Choroid plexus epithelial cell (primary cell): ENCODE results near the gene NTRK1.
"Not testable (repeated sequence)": the region's sequence is repeated elsewhere in the genome, so short reads cannot be mapped to it uniquely, and the experiment has no call there.

Experiments
- DNase-seq: peaks from one replicate; pipeline ENCODE4 v3.0.0-alpha.2; 2010; ENCODE audit warnings: low read depth
- H3K4me3 ChIP-seq: 2 replicates; pipeline ENCODE4 v1.5.1; 2011; ENCODE audit warnings: low read depth, mild to moderate bottlenecking, control low read depth, low read length, moderate library complexity
- CTCF ChIP-seq: conservative IDR thresholded peaks from 2 replicates; pipeline ENCODE4 v1.5.1; 2011; ENCODE audit warnings: low read depth, mild to moderate bottlenecking, control low read depth, inconsistent platforms, low read length, moderate library complexity

NTRK1 gene

DNA sequence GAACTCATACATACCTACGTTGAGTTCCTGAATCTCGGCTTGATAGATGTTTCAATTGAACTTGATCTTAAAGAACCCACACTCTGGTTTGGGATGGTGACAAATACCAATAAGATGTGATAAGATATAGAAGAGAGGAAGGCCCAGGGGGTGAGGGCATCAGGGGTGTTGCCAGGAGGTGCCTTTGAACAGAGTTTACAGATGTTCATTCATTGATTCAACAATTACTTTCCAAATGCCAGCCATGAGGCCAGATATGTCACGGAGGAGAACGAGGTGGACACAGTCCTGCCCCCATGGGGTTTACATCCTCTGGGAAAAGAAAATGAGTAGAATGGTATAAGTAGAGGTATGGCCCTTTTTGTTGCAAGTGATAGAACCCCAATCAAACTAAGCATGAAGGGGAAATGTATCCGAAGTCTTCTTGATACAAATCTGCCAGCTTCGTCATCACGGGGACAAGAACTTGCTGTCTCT is 60.4 kb downstream of the NTRK1 start:
- TF ChIP-seq CTCF: no peak
- DNase-seq: no peak
- no peak overlapping the region for H3K4me3 ChIP-seq

DNA sequence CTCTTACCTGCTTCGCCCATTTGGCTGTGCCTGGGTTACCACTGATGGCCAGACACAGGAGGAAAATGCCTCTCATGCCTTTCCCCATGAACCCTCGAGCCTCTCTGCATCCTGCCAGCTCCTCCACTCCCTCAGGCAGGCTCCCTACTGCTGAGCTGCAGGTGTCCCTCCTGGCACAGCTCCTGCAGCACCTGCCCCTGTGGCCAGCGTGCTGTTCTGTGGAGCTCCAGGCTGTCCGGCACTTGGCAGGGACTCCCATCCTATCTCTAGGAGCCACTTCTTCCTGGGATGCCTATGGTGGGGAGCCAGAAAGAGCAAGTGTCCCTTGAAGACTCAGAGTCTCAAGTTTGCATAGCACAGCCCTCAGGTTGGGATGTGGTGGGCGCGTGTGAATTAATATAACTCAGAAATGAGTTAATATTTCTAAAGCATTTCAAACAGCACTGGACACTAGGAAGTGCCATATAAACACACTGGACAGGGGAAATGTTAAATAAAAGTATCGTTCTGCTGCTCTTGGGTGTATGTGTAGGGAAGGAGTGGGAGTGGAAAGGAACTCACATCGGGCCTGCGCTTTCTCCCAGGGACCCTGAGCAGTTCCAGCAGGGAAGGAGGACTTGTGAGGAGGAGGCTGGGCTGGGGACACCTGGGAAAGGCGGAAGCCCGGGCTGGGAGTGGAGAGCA is 62.5 kb downstream of the NTRK1 start:
- H3K4me3 ChIP-seq: no peak overlapping the region
- no peak for TF ChIP-seq CTCF
- no peak for DNase-seq

GRCh38 chr1:156923670-156924477 is 63.2 kb downstream of the NTRK1 start:
- no peak for TF ChIP-seq CTCF
- no peak for DNase-seq
- H3K4me3 ChIP-seq: no peak overlapping the region

- no peak for DNase-seq
- no peak overlapping the region for H3K4me3 ChIP-seq
- no peak for TF ChIP-seq CTCF
Observed at GRCh38 chr1:156924478-156925153, 64.0 kb downstream of the NTRK1 start.

- no peak overlapping the region for H3K4me3 ChIP-seq
- DNase-seq: no peak
- no peak for TF ChIP-seq CTCF
Observed at GRCh38 chr1:156925154-156926010, 64.7 kb downstream of the NTRK1 start.

DNA sequence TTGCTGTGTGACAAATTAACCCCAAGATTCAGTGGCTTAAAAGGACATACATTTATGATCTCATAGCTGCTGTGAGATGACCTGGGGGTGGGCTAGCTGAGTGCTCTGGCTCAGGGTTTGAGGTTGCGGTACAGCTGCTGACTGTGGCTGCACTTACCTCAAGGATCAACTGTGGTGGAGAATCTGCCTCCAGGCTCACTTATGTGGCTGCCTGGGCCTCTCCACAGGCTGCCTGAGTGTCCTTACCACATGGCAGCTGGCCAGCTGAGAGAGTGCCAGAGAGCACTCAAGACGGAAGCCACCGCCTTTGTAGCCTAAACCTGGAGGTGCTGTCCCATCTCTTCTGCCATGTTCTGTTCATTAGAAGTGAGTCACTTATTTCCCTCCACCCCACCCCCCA is 65.5 kb downstream of the NTRK1 start:
- H3K4me3 ChIP-seq: no peak overlapping the region
- DNase-seq: peak; percentile 72
- no peak for TF ChIP-seq CTCF

DNA sequence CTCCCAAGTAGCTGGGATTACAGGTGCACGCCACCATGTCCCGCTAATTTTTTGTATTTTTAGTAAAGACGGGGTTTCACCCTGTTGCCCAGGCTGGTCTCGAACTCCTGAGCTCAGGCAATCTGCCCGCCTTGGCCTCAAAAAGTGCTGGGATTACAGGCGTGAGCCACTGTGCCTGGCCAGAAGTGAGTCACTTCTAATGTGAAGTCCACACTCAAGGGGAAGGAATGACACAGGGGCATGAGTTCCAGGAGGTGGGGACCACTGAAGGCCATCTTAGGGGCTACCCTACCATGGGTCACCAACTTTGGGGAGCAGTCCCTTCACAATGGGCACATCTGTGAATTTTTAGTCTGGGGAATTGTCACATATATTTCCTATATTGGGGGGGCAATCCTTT is 66.0 kb downstream of the NTRK1 start:
- not testable (repeated sequence) for DNase-seq, H3K4me3 ChIP-seq
